C4-2B (cell line): Measurements from ENCODE around the gene RGS19.

Experiments used
- ZFX ChIP-seq: fragments of 450-650 bp; IDR thresholded peaks from 2 replicates; pipeline ENCODE4 v1.6.1; 2017
- TF ChIP-seq, protein P1 (sequence below): fragments of 450-650 bp; conservative IDR thresholded peaks from 2 replicates; pipeline ENCODE4 v1.5.1; 2017; ENCODE audit warnings: mild to moderate bottlenecking

DNA sequence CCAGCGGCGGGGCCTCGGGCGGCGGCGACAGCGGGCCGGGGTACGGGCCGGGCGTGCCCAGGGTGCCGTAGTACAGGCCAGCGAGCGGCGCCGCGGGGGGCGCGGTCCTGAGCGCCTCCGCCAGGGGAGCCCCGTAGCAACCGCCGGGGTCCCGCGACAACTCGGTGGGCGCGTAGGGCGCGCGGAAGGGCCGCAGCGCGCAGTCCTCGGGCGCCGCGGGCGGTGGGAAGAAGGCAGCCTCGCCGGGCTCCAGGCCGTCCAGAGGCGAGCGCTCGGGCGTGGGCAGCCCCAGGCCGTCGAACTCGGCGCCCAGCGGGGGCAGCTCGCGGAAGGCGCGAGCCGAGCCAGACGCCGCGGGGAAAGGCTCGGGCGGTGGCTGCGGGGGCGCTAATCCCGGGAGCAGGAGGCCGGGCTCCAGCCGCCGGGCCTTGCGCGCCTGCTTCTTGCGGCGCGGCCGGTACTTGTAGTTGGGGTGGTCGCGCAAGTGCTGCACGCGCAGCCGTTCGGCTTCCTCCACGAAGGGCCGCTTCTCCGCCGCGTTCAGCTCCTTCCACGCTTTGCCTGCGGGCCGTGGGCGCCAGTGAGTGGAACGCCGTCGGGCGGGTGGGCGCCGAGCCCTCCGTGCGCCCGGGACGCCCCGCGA, 30.8 kb downstream of the RGS19 start:
- TF ChIP-seq, protein P1, sequence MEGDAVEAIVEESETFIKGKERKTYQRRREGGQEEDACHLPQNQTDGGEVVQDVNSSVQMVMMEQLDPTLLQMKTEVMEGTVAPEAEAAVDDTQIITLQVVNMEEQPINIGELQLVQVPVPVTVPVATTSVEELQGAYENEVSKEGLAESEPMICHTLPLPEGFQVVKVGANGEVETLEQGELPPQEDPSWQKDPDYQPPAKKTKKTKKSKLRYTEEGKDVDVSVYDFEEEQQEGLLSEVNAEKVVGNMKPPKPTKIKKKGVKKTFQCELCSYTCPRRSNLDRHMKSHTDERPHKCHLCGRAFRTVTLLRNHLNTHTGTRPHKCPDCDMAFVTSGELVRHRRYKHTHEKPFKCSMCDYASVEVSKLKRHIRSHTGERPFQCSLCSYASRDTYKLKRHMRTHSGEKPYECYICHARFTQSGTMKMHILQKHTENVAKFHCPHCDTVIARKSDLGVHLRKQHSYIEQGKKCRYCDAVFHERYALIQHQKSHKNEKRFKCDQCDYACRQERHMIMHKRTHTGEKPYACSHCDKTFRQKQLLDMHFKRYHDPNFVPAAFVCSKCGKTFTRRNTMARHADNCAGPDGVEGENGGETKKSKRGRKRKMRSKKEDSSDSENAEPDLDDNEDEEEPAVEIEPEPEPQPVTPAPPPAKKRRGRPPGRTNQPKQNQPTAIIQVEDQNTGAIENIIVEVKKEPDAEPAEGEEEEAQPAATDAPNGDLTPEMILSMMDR = no peak
- TF ChIP-seq ZFX = no peak
